GM12878 (cell line): ENCODE results near the gene PNPLA8.

Experiments
- BACH1 ChIP-seq: fragments of 450-650 bp; IDR thresholded peaks from 2 replicates; pipeline ENCODE4 v1.6.1; 2017; ENCODE audit warnings: mild to moderate bottlenecking, borderline replicate concordance
- CBX3 ChIP-seq: fragments of 200-600 bp; sonication (generic); IDR thresholded peaks from 2 replicates; pipeline ENCODE4 v1.6.1; 2016; ENCODE audit warnings: low read depth, borderline replicate concordance
- EZH2 ChIP-seq: IDR thresholded peaks from 2 replicates; pipeline ENCODE4 v1.6.1; 2012; ENCODE audit warnings: low read depth, mild to moderate bottlenecking, control low read depth, inconsistent platforms, low read length, borderline replicate concordance; ENCODE audit not compliant: control insufficient read depth
- GABPA ChIP-seq: IDR thresholded peaks from 2 replicates; pipeline ENCODE4 v1.6.1; 2014; ENCODE audit warnings: antibody characterized with exemption, low read depth, mild to moderate bottlenecking, inconsistent platforms
- NFXL1 ChIP-seq: fragments of 450-650 bp; IDR thresholded peaks from 2 replicates; pipeline ENCODE4 v1.6.1; 2017; ENCODE audit warnings: antibody characterized with exemption, mild to moderate bottlenecking, borderline replicate concordance
- POLR2A ChIP-seq: IDR thresholded peaks from 2 replicates; pipeline ENCODE4 v1.6.1; 2011; ENCODE audit warnings: low read depth, mild to moderate bottlenecking, low read length
- RAD21 ChIP-seq: IDR thresholded peaks from 2 replicates; pipeline ENCODE4 v1.6.1; 2011; ENCODE audit warnings: mild to moderate bottlenecking, low read depth, low read length, moderate library complexity; ENCODE audit not compliant: insufficient read depth
- RFX5 ChIP-seq: IDR thresholded peaks from 2 replicates; pipeline ENCODE4 v1.6.1; 2011; ENCODE audit warnings: low read depth, low read length, improper control_type of control experiment
- ZNF274 ChIP-seq: IDR thresholded peaks from one replicate; pipeline ENCODE4 v1.8.0; 2011; ENCODE audit not compliant: insufficient read length, insufficient read depth
- TF ChIP-seq, protein P1 (sequence below), 3 experiments: IDR thresholded peaks in 2 of 3; conservative IDR thresholded peaks in 1 of 3; 2 replicates each; pipeline ENCODE4 v1.5.1; 2011; ENCODE audit warnings: low read depth in 3 of 3, low read length in 3 of 3, mild to moderate bottlenecking in 3 of 3, control low read depth in 2 of 3, moderate library complexity in 2 of 3, inconsistent platforms in 1 of 3, mixed read lengths in 1 of 3; ENCODE audit not compliant: control insufficient read depth in 2 of 3, insufficient read depth in 1 of 3; ENCODE audit errors: extremely low read depth in 1 of 3
- TF ChIP-seq, protein P2 (sequence below): fragments of 450-650 bp; IDR thresholded peaks from 2 replicates; pipeline ENCODE4 v1.6.1; 2017; ENCODE audit warnings: mild to moderate bottlenecking, moderate library complexity

DNA sequence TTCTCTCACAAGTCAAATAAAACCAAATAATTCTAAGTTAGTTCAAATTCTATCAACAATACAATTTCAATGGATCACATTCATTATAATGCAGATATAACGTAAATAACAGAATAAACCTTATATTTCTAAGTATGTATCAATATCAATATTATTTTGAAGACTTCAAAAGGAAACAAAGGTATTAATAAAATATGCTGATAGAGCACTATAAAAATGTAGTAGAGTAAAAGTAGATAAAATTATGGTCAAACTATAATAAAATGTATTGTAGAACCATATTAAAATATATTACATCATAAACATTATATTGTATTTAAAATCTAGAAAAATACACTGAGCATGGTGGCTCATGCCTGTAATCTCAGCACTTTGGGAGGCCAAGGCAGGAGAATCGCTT is 46.2 kb downstream of the PNPLA8 start:
- TF ChIP-seq RAD21 (no peak), POLR2A (no peak), GABPA (no peak), BACH1 (no peak), EZH2 (no peak), RFX5 (no peak), CBX3 (no peak), NFXL1 (no peak), ZNF274 (no peak)
- TF ChIP-seq, protein P1, sequence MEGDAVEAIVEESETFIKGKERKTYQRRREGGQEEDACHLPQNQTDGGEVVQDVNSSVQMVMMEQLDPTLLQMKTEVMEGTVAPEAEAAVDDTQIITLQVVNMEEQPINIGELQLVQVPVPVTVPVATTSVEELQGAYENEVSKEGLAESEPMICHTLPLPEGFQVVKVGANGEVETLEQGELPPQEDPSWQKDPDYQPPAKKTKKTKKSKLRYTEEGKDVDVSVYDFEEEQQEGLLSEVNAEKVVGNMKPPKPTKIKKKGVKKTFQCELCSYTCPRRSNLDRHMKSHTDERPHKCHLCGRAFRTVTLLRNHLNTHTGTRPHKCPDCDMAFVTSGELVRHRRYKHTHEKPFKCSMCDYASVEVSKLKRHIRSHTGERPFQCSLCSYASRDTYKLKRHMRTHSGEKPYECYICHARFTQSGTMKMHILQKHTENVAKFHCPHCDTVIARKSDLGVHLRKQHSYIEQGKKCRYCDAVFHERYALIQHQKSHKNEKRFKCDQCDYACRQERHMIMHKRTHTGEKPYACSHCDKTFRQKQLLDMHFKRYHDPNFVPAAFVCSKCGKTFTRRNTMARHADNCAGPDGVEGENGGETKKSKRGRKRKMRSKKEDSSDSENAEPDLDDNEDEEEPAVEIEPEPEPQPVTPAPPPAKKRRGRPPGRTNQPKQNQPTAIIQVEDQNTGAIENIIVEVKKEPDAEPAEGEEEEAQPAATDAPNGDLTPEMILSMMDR (IDR thresholded peaks at IDR 0.05 in 2 of 3, conservative IDR thresholded peaks at IDR 0.05 in 1 of 3; ENCODE audit: control insufficient read depth in 2 of 3, extremely low read depth in 1 of 3, insufficient read depth in 1 of 3, low read depth in 3 of 3, low read length in 3 of 3), result no peak
- TF ChIP-seq, protein P2, sequence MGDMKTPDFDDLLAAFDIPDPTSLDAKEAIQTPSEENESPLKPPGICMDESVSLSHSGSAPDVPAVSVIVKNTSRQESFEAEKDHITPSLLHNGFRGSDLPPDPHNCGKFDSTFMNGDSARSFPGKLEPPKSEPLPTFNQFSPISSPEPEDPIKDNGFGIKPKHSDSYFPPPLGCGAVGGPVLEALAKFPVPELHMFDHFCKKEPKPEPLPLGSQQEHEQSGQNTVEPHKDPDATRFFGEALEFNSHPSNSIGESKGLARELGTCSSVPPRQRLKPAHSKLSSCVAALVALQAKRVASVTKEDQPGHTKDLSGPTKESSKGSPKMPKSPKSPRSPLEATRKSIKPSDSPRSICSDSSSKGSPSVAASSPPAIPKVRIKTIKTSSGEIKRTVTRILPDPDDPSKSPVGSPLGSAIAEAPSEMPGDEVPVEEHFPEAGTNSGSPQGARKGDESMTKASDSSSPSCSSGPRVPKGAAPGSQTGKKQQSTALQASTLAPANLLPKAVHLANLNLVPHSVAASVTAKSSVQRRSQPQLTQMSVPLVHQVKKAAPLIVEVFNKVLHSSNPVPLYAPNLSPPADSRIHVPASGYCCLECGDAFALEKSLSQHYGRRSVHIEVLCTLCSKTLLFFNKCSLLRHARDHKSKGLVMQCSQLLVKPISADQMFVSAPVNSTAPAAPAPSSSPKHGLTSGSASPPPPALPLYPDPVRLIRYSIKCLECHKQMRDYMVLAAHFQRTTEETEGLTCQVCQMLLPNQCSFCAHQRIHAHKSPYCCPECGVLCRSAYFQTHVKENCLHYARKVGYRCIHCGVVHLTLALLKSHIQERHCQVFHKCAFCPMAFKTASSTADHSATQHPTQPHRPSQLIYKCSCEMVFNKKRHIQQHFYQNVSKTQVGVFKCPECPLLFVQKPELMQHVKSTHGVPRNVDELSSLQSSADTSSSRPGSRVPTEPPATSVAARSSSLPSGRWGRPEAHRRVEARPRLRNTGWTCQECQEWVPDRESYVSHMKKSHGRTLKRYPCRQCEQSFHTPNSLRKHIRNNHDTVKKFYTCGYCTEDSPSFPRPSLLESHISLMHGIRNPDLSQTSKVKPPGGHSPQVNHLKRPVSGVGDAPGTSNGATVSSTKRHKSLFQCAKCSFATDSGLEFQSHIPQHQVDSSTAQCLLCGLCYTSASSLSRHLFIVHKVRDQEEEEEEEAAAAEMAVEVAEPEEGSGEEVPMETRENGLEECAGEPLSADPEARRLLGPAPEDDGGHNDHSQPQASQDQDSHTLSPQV, result no peak
